GOT3 (cell line): ENCODE measurements around the gene EYA2.
A peak's percentile ranks its signal among the peaks of the same experiment; 100 is the strongest.

Experiments
- DNase-seq: peaks from one replicate; lab custom pipeline; 2025; ENCODE audit warnings: mixed read lengths; lab: John Stamatoyannopoulos, UW

Gene EYA2

DNA sequence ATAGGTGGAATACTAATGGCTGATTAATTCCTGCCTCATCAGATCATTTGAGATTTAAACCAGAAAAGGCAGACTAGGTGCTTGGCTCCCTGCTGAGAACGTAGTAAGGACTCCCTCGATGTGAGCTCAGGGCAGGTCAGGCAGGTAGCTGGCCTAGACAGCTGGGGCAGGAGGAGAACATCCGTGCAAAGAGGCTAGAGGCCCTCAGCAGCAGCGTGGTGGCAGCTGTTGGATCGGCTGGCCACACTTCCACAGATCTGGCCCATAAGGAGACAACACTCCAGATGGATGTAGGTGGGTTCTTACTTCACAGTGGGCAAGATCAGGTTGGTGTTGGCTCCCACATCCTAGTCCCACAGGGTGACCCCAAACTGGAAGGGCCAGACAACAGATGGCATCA, 38.5 kb downstream of the EYA2 start:
- no peak for DNase-seq

DNA sequence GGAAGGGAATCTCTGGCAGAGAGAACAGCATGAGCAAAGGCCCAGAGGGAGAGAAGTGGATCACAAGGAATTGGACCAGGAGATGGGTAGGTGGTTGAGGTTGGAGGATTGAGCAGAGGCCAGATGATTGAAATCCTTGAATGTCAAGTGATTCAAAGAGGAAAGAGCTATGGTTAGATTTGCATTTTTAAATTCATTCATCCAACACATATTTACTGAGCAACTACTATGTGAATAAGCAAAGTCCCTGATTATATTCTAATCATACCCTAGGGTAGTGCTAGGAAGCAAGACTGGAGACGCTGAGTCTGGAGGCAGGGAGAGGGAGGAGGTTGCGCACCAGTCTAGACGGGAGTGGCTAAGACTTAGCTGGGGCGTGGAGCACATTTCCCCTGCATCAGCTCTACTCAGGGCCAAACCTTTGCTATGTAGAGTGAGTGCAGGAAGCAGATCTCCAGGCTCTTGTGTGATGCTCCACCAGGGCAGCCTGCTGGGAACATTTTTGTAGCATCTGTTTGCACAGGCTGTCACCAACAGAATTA, 40.2 kb downstream of the EYA2 start:
- DNase-seq, result no peak

DNA sequence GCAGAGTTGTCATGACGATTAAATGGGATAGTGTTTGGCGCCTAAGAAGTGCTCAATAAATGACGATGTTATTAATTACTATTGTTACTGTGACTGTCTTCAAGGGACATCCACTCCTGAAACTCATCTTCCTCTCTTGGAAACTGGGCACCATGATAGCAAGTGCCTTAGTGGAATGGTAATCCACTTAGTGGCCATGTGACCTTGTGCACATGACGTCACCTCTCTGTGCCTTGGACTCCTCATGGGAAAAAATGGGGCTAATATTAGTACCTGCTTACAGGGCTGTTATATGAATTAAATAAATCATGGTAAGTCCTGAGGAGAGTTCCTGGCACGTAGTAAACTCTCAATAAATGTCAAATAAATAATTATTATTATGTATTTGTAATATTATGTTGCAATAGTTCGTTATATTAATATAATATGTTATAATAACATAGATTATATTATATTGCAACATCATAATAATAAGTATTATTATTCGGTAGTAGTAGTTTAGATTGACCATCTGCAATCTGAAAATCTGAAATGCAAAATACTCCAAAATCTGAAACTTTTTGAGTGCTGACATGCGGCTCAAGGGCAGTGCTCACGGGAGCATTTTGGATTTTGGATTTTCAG, 40.9 kb downstream of the EYA2 start:
- DNase-seq, result no peak

DNA sequence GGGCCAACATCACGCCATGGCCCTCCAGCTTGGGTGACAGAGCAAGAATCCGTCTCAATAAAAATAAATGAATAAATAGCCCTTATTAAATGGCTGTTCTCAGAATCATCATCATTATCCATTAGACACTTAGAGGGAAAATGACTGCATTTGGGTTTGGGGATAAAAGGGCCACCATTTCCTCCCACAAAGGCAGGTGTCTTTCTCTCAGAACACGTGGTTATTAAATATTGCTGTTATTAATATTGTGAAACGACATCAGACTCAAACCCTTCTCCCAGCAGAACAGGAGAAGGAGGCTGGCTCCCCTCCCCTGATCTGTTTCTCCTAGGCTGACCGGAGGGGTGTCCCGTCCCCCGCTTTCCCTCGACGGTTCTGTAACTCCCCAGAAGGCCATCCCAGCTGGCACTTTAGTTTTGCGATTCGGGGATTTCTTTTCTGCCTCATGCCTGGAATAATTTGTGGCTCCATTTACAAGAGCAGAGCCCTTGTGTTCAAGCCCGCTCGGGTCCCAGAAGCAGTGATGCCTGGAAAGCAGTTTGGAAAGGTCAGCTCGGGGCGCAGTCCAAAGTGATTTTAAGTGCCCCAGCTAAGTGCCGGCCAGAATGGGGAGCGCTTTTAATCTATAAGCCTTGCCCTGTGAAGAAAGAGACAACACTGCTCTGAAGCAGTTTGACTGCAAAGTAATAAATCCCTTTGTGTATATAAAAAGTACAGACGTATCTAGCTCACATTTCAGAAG, 41.9 kb downstream of the EYA2 start:
- DNase-seq, result no peak

DNA sequence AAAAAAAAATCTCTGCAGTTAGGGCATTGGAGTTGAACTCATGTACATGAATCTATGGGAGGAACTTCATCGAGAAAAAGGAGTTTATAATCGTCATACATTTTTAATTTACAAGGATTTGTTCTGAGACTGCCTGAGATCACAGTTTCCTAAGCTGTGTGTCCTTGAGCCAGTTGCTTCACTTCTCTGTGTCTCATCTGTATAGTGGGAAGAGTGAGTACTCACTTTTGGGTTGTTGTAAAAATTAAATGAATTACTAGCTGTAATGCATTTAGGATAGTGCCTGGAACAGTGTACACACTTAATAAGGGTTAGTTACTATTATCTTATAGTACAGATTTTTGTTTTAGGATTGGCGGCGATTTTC, 42.5 kb downstream of the EYA2 start:
- DNase-seq, result no peak

DNA sequence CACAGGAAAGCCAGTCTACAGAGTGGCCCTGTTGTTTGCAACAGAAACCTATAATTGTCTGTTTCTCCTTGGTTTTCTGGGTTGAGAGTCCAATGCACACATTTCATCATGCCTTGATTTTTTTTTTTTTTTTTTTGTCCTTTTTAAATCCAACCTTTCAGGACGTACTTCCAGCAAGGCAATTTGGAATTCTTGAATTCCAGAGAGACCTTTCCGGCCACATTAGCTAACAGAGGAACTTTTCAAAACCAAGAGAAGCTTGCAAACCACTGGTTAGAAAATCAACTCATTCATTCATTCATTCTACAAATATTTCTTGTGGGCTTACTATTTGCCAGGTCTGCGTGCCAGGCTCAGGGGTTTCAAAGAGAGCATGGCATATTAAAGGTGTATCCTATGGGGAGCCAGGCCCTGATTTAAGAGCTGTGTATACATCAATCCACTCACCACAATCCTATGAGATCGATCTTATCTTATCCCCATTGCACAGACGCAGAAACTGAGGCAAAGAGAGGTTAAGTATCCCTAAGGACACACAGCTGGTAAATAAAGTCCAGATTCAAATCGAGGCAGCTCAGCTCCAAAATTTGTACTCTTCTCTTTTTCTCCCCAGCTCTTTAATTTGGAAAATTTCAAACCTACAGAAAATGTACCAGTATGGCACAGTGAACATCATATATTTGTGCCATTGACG, 43.0 kb downstream of the EYA2 start:
- no peak for DNase-seq

DNA sequence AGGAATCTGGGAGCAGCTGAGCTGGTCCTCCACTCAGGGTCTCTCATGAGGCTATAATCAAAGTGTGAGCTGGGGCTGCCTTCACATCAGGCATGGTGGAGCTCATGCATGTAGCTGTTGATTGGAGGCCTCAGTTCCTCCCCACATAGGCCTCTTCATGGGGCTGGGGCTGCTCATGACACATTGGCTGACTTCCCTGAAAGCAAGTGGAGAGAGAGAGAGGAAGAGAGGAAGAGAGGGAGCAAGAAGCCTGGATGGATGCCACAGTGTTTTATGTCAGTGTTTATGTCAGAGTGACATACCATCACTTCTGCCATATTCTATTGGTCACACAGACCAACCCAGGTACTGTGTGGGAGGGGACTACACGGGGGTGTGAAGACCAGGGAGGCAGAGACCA, 43.8 kb downstream of the EYA2 start:
- no peak for DNase-seq

DNA sequence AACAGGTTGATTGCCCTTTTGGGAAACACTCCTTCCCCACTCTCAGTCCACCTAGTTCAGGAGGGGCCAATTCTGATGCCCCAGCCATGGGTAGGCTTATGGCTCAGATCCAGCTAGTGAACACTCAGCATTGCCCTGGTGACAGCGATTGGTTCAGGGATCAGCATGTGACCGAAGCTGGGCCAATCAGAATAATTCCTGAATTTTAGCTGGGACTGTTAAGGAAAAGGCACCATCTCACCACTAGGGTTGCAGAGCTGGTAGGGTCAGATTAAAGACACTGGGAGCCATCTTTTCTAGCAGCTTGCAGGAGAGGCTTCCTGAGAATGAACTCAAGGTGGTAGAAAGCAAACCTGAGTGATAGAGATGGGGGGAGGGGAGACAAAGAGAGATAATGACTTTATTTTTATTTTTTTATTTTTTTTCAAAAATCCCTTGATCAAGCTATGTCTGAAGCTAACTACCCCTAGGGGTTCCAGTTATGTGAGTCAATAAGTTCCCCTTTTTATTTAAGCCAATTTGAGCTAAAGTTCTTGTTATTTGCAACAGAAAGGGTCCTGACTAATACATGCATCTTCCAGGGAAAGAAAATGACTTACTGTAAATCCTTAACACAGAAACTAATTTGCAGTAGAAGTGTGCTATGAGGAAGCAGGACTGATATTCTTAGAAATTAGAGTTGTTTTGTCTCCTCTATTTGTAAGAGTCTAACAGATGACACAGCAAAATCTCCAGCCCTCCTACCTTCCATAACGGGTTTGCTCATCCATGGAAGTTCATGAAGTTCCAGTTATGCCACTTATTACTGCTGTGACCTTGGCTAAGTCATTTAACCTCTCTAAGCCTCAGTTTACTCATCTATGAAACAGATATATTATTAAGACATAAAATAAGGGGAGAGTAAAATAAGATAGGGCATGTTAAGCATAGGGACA, 44.7 kb downstream of the EYA2 start:
- no peak for DNase-seq

DNA sequence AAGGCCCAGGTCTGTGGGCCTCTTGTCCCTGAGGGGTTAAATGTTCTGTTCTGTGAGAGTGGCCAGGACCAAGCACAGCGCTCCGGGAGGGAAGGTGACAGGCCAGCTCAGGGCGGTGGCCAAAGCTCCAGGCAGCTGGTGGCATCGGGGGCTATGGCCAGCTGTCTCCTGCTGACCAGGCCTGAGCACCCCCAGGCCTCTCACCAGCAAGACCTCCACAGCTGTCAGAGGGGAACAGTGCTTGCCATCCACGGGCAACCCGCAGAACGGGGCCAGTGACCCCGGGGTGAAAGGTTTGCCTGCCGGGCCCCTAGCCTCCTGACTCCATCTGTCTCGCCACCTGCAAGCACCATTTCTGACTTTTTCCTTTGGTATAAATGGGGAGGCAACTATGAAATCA, 46.0 kb downstream of the EYA2 start:
- no peak for DNase-seq

DNA sequence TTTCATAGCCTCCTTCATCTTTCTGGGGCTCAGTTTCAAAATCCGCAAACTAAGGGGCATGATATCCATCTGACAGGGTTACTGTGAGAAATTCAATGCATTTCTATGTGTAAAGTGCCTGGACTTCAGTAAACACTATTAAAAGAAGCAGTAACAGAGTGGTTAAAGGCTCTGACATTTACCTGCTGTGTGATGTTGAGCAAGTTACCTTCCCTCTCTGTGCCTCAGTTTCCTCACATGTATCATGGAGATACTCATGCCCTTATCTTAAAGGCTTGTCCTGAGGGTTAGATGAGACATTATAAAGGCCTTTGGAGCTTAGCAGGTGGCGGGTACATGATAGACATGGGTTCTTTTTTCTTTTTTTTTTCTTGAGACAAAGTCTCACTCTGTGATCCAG, 46.8 kb downstream of the EYA2 start:
- DNase-seq, result no peak

DNA sequence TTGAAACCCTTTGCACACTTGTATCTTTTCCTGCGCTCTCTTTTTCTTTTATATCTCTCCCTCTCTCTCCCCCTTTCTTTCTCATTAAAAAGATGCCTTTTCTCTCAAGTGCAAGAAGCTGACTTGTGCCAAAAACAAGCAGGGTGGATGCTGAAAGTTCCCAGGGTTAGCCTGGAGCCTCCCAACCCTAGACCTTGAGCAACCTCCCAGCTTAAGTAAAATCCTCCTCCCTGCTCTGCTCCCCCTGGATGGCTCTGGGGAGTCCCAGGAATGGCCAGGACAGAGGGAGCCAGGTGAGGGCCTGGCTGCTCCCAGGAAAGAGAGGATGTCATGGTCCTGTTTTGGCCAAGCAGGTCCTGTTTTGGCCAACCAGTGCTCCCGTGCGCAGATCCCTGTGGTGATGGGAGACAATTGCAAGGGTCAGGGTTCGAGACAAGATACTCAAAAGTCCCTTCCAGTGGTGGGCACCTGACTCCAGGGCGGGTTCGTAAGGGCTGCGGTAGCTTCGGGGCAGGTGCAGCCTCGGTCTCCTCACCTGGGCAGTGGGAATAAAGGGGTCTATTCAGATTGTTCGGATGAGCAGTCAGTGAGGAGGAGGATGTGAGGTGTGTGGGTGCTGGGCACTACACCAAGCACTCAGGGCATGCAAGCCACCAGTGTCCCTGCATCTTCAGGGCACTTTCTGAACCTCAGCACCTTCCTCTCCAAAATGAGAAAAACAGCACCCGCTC, 49.4 kb downstream of the EYA2 start:
- no peak for DNase-seq

DNA sequence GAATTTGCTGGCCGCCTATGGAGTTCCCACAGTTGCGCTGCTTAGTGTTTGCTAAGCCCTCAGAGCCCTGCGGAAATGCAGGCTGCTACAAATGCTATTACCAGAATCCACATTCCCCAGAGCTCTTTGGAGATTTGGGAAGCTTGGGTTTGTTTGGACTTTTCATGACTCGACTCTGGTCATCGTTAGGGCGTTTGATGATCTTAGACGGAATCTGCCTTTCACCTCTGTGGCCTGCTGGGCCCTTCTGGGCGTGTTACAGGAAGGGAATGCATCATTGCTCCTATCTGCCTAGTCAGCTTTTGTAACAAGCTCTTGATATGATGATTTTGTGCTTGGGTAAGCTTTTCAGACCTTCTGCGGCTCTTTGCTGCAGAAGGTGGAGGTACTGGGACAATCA, 50.8 kb downstream of the EYA2 start:
- DNase-seq, result no peak

DNA sequence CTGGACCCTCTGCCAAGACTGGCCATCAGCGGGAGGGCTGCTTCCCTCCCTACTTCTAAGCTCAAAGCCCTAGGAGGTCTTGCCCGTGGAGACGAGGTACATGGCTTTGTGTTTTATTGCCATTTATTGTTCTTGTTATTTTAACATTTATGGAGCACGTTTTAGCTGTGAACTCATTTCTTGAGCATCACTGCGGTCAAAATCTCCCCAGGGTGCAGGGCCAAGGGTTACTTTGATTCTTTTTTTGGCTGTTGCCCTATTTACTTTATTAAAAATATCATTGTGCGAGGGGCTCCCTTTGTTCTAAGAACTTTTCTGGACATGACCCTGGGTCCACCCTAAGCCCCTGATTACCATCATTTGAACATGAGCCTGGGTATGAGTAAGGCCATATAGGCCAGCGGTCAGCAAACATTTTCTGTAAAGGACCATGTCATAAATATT, 51.6 kb downstream of the EYA2 start:
- DNase-seq, result no peak

DNA sequence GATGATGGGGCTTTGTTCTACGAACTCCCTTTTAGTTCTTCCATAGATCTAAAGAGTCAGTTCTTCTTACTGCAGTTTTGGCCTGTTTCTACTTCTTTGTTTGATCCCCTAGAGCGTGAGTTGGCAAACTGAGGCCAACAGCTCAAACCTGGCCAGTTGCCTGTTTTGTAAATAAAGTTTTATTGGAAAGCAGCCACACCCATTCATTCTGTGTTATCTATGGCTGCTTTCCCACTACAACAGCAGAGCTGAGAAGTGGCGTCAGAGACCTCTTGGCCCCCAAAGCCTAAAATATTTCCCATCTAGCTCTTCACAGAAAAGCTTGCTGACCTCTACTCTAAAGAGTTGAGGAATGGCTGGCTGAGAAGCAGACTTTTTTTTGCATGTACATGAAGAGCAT, 52.2 kb downstream of the EYA2 start:
- no peak for DNase-seq

DNA sequence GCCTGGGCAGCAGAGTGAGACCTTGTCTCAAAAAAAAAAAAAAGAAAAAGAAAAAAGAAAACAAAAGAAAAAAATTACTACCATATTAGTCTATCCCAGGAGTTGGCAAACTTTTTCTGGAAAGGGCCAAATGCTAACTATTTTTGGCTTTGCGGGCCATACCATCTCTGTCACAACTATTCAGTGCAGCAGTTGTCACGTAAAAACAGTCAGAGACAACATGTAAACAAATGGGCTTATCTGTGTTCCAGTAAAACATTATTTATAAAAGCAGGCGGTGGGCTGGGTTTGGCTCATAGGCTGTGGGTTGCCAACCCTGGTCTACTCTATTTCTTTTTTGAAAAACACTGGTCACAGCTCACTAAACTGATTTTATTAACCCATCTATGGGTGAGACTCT, 53.4 kb downstream of the EYA2 start:
- no peak for DNase-seq

DNA sequence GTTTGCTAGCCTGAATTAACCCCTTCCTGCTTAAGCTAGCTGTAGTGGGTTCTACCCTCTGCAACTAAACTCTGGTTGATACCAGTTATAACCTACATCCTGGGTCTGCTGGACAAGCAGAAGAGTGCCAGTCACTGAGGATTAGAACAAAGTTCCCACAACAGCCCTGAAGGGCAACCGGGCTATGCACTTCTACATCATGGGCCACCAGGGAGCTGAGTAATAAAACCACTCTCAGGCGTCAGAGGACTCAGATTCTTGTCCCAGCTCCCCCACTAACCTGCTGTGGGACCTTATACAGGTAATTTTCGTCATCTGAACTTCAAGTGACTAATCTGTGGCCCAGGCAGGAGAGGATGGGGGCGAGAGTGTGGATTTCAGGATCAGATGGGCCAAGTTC, 56.8 kb downstream of the EYA2 start:
- no peak for DNase-seq

DNA sequence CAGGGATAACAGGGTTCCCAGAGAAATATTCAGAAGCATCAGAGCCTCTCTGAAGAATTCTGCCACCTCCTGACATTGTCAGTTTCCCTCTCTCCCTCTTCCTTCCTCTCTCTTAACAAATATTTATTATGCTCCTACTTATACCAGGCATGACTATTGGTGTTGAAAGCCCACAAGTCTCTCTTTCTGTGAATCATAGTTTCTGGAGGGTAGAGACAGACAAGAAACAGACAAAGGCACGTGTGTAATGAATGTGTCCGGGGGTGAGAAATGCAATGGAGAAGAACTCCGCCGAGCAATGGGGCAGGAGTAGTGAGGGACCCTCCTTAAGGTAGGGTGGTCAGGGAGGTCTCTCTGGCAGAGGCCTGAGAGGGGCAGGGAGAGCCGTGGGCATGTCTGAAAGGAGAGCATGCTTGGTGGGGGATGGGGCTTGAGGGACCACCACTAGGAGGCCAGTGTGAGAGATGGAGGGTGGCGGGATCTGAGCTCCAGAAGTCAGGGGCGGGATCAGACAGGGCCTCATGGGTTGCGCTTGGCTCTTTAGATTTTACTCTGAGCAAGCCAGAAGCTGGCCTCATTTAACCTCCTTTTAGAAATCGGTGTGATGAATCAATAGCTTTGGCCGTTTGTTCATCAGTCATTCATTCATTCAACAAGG, 57.3 kb downstream of the EYA2 start:
- DNase-seq, result no peak

DNA sequence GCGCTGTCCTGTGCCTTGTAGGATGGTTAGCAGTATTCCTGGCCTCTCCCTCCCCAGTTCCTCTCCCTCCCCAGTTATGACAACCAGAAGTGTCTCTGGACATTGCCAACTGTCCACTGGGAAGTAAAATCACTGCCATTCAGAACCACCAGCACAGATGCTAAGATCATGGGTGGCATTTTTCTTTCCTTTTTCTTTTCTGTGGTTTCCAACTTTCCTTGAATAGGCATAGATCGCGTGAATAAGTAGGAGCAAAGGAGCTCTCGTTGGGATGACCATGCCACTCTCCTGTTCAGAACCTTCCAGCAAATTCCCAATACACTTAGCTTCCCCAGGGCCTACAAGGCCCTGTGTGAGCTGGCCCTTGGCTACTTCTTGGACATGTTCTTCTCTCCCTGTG, 59.0 kb downstream of the EYA2 start:
- no peak for DNase-seq

DNA sequence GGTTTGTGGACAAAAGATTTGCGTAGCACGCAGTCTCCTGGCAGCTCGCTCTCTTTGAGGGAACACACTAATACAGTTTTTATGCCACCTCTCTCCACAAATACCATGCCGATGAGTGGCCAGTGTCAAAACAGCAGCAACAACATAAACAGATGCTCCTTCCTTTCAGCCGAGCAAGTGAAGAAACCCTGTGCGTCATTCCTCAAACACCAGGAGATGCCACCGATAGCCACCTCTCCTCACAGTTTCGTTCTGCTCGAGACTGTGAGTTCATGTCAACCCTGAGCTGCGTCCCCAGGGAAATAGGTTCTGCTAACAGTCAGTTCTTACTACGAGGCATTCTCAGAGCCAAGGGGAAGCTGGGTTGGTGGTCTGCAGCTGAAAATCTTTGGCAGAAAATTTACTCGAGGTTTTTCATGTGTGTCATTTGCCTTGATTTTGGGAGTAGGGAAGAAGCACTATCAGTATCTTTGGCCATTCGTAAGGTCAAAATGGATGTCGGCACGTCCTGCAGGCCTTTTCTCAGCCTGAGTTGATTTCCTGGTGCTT, 59.9 kb downstream of the EYA2 start:
- peak; percentile 43 for DNase-seq
